A673 (cell line): ENCODE results near the gene ATP6V1G1. TPM values are rescaled to one million over a fixed set of nuclear protein-coding genes. Genes with fewer than 3 reads are reported as not detected.
A peak's percentile ranks its signal among the peaks of the same experiment; 100 is the strongest.

Experiments used
- BruUV-seq: library from RNA; stranded (reverse); fragments of 400-500 nt; replicated peaks from 2 replicates; lab custom pipeline; 2021; lab: Mats Ljungman, UMichigan
- CTCF ChIA-PET: fragments of 300-600 bp; sonication (Branson Sonifier 250); formaldehyde crosslinking; loops from one replicate; lab custom pipeline; 2022; ENCODE audit warnings: antibody characterized with exemption; lab: Charles Lee
- POLR2A ChIA-PET: fragments of 300-600 bp; sonication (Branson Sonifier 250); formaldehyde crosslinking; loops from one replicate; lab custom pipeline; 2022; ENCODE audit warnings: antibody characterized with exemption; ENCODE audit not compliant: low non-redundant PET; lab: Charles Lee
- DNase-seq: peaks from one replicate; pipeline ENCODE4 v3.0.0-alpha.2; 2015; ENCODE audit warnings: low spot score
- H3K27ac ChIP-seq: fragments of 200-600 bp; sonication (generic); 2 replicates; pipeline ENCODE4 v1.5.1; 2016; ENCODE audit warnings: mixed run types, low read depth, mild to moderate bottlenecking, mixed read lengths, antibody characterized with exemption, low read length; ENCODE audit not compliant: poor library complexity, severe bottlenecking
- H3K27me3 ChIP-seq: fragments of 200-600 bp; sonication (generic); replicated peaks from 2 replicates; pipeline ENCODE4 v1.6.1; 2017; ENCODE audit warnings: mixed run types, low read depth, mild to moderate bottlenecking, mixed read lengths, antibody characterized with exemption, low read length; ENCODE audit not compliant: insufficient read depth, poor library complexity
- H3K36me3 ChIP-seq: fragments of 200-600 bp; sonication (generic); 2 replicates; pipeline ENCODE4 v1.6.1; 2016; ENCODE audit warnings: mixed run types, mild to moderate bottlenecking, mixed read lengths, antibody characterized with exemption, low read length; ENCODE audit not compliant: insufficient read depth, poor library complexity, severe bottlenecking
- H3K4me1 ChIP-seq: fragments of 200-600 bp; sonication (generic); 2 replicates; pipeline ENCODE4 v1.6.1; 2017; ENCODE audit warnings: mixed run types, mild to moderate bottlenecking, mixed read lengths, antibody characterized with exemption, low read length; ENCODE audit not compliant: insufficient read depth, poor library complexity, severe bottlenecking
- H3K4me3 ChIP-seq: fragments of 200-600 bp; sonication (generic); 2 replicates; pipeline ENCODE4 v1.5.1; 2016; ENCODE audit warnings: low read depth, mixed run types, mild to moderate bottlenecking, mixed read lengths, low read length; ENCODE audit not compliant: poor library complexity, severe bottlenecking
- H3K9me3 ChIP-seq: fragments of 200-600 bp; sonication (generic); 2 replicates; pipeline ENCODE4 v1.6.1; 2016; ENCODE audit warnings: mixed run types, low read depth, mild to moderate bottlenecking, mixed read lengths, antibody characterized with exemption, low read length; ENCODE audit not compliant: poor library complexity, severe bottlenecking
- EZH2 ChIP-seq: fragments of 200-600 bp; sonication (generic); IDR thresholded peaks from 2 replicates; pipeline ENCODE4 v1.6.1; 2017; ENCODE audit warnings: borderline replicate concordance, low read depth, mild to moderate bottlenecking, mixed read lengths, antibody characterized with exemption, low read length; ENCODE audit not compliant: poor library complexity, severe bottlenecking
- intact Hi-C: fragments of 100-400 bp; cut with micrococcal nuclease; formaldehyde crosslinking; loops from one replicate; pipeline ENCODE4 v1.10.0; 2022; ENCODE audit not compliant: unreplicated experiment
- total RNA-seq: library from RNA; stranded (reverse); gene quantifications from 2 replicates; pipeline ENCODE4 v1.2.3, GENCODE V29; 2021
- TF ChIP-seq, protein P1 (sequence below): fragments of 300-800, 200-600 bp; sonication (generic); conservative IDR thresholded peaks from 2 replicates; pipeline ENCODE4 v1.5.1; 2017; ENCODE audit warnings: low read depth, mild to moderate bottlenecking, antibody characterized with exemption, low read length, moderate library complexity, mixed read lengths

Gene ATP6V1G1
- total RNA-seq, 1 experiment from 2014 or later = 132 TPM

DNA sequence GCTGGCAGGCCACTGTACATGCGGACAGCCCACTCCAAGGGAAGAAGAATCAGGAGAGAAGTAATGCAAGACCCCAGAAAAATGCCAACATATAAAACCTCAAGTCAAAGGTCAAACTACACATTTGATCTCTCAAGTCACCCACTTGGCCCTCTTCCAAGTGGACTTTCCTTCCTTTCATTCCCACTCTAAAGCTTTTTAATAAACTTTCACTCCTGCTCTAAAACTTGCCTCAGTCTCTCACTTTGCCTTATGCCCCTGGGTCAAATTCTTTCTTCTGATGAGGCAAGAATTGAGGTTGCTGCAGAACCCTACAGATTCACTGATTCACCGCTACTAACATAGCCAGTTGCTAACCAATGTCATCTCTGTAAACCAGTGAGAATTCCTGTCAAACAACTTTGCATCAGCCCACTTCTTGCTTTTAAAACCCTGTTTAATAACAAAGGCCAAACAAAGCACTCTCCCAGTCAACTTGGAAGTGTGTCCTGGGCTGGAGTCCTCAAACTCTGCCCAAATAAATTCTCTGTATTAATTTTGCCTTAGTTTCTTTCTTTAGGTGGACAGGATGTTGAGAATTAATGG lies 6.9 kb upstream of the ATP6V1G1 start:
- H3K4me3 ChIP-seq = no peak overlapping the region
- no peaks in the 10 kb centered on the region for H3K36me3 ChIP-seq
- ChIA-PET CTCF (no interaction called here), POLR2A (no interaction called here)
- no peaks in the 10 kb centered on the region for H3K4me1 ChIP-seq
- no TSS peak for BruUV-seq
- intact Hi-C loops = no loop called here
- TF ChIP-seq EZH2 = no peak
- TF ChIP-seq, protein P1, sequence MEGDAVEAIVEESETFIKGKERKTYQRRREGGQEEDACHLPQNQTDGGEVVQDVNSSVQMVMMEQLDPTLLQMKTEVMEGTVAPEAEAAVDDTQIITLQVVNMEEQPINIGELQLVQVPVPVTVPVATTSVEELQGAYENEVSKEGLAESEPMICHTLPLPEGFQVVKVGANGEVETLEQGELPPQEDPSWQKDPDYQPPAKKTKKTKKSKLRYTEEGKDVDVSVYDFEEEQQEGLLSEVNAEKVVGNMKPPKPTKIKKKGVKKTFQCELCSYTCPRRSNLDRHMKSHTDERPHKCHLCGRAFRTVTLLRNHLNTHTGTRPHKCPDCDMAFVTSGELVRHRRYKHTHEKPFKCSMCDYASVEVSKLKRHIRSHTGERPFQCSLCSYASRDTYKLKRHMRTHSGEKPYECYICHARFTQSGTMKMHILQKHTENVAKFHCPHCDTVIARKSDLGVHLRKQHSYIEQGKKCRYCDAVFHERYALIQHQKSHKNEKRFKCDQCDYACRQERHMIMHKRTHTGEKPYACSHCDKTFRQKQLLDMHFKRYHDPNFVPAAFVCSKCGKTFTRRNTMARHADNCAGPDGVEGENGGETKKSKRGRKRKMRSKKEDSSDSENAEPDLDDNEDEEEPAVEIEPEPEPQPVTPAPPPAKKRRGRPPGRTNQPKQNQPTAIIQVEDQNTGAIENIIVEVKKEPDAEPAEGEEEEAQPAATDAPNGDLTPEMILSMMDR = no peak
- no peaks in the 10 kb centered on the region for H3K27me3 ChIP-seq
- no peak for DNase-seq
- H3K9me3 ChIP-seq = no peaks in the 10 kb centered on the region
- no peak overlapping the region for H3K27ac ChIP-seq

DNA sequence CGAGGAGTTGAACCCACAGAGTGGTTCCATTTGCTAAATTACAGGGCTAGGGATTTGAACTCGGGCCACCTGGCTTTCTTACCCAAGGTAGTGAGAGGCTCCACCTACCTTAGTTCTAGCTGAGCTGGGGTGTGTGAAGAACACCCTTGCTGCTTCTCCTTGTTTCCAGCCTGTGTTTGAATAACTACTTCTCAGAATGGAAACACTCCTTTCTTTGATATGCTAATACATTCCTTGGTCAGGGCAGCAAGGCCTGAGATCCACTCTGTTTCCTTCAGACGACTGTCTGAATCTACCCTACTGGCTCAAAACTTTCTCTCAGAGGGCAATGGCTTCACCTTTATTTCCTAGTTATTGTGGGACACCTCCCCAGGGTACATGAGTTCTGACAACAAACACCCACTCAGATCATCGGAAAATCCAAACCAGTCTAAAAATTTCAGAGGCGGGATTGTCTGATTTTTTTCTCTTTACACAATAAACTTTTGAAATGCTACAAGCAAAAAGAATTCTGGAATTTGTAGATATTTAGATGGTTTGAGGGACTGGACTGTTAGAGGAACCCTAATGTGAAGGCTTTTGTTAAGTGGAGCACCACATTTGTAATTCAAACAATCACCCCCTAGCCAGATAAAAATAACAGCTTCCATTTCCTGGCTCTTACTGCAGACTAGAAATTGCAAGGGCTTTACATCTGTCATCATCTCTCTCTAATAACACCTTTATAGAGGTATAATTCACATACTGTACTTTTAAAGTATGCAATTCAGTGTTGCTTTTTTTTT lies 4.0 kb upstream of the ATP6V1G1 start:
- Histone ChIP-seq H3K27ac (no peak overlapping the region), H3K9me3 (no peaks in the 10 kb centered on the region), H3K27me3 (no peaks in the 10 kb centered on the region), H3K4me3 (no peak overlapping the region), H3K4me1 (peaks cover 3% of the 10 kb centered on the region), H3K36me3 (no peaks in the 10 kb centered on the region)
- CTCF ChIA-PET = no interaction called here
- intact Hi-C loops = no loop called here
- POLR2A ChIA-PET = no interaction called here
- TF ChIP-seq EZH2 = no peak
- TF ChIP-seq, protein P1 = no peak
- BruUV-seq = no TSS peak
- no peak for DNase-seq

DNA sequence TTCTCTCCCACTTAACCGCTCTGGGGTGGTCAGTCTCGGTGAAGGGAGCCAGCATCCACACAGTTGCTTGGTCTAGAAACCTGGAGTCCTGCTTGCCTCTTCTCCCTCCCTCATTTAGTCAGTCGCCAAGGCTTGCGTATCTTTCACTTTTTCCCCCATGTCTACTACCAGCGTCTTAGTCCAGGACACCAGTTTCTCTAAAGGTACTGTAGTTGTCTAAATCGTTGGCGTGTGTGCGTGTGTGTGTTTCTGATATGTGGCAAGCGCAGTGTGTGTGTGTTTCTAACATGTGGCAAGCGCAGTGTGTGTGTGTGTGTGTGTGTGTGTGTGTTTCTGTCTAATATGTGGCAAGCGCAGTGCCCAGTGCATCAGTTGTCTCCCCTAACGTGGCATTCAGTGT lies 641 bp downstream of the ATP6V1G1 start:
- intact Hi-C loops = no loop called here
- H3K27ac ChIP-seq = peak overlapping the region; percentile 90
- peaks cover 7% of the 10 kb centered on the region for H3K4me1 ChIP-seq
- H3K27me3 ChIP-seq = no peaks in the 10 kb centered on the region
- BruUV-seq = no TSS peak
- no peak for TF ChIP-seq EZH2
- TF ChIP-seq, protein P1 = no peak
- ChIA-PET CTCF (no interaction called here), POLR2A (interaction anchor here (0.6 kb wide), 1 partner anchor 646 kb away, joined by 3 read pairs; no protein-coding TSS in a partner anchor)
- H3K9me3 ChIP-seq = no peaks in the 10 kb centered on the region
- DNase-seq = peak; percentile 12
- peaks cover 11% of the 10 kb centered on the region for H3K36me3 ChIP-seq
- H3K4me3 ChIP-seq = peak overlapping the region; percentile 87
